CD4-positive, alpha-beta T cell treated with Interleukin-1 beta for 1 hour (primary cell): ENCODE data around the gene ATP13A3.

Experiments
- DNase-seq, 2 donors: peaks; one replicate each; pipeline ENCODE4 v3.0.0-alpha.2; 2020 to 2022

The ATP13A3 gene

DNA sequence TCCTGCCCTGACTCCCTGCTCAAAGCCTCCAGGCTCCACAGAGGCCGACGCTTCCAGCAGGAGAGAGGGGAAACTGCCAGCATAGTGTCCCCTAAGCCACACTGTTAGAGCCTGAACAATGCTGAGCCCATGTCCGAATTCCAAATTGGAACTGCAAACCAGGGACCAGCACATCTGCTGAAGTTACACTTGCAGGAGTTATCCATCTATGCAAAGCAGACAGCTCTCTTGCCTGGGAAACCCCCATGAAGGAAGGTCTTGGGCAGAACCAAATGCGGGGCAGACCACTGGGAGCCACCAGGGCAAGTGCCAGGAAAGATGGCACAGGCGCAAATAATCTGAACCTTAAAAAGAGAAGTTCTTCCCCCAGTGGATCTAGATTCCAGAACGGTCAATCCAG is 117.9 kb downstream of the ATP13A3 start:
- no peak for DNase-seq

DNA sequence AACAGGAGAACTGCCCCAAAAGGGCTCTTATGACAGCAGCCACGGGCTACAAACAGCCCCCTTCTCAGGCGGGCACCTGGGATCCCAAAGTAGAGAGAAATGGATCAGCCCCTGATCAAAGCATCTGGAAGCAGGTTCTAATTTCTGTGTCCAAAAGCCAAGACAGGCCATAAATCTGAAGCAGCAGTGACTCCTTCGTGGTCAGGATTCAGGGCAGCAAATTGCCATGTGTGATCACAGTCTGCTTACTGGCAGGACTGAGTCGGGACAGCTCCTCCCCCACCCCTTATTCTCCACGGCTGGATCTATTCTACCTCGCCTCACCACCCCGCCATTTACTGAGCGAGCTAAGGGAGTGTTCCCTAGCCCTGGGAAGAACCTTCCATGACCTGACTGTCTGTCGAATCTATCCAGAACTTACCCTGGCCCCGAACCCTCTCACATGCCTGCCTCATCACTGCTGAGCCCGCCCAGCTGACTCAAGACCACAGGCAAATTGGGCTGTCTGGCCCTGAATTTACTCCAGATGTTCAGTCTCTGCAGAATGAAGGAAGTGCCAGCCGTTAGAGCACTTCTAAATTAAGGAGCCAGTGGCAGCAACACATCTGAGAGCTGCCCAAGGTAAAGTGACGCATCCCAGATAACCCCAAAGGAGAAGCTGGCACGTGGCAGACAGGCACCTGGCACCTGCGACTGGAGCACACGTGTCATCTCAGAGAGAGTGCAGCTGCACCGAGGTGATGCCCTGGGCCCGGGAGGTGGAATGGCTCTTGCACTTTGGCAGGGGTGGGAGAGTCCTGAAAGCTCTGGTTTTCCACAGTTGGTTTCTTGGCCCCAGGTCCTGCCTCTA is 118.6 kb downstream of the ATP13A3 start:
- no peak for DNase-seq

DNA sequence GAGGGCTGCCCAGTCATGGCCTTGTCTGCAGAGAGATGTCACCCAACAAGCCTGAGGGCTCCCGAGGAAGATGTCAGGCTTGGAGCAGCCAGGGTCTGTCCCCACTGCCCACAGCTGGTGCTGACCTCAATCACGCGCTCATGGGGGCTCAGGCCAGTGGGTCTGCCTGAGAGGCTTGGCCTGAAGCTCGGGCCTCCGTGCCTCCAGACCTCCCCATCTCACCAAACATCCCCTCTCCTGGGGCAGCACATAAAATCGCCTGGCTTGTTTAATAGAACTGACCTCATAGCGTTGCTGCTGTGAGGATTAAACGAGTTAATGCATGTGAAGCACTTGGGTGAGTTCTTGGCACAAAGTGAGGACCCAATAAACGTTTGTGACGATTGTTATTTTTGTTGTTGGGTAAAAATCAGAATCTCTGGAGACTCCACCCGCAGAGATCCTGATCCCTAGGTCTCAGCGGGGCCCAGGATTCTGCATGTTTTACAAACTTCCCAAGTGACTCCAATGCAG is 120.8 kb downstream of the ATP13A3 start:
- no peak for DNase-seq

GRCh38 chr3:194365526-194365925 is 121.3 kb downstream of the ATP13A3 start:
- no peak for DNase-seq

DNA sequence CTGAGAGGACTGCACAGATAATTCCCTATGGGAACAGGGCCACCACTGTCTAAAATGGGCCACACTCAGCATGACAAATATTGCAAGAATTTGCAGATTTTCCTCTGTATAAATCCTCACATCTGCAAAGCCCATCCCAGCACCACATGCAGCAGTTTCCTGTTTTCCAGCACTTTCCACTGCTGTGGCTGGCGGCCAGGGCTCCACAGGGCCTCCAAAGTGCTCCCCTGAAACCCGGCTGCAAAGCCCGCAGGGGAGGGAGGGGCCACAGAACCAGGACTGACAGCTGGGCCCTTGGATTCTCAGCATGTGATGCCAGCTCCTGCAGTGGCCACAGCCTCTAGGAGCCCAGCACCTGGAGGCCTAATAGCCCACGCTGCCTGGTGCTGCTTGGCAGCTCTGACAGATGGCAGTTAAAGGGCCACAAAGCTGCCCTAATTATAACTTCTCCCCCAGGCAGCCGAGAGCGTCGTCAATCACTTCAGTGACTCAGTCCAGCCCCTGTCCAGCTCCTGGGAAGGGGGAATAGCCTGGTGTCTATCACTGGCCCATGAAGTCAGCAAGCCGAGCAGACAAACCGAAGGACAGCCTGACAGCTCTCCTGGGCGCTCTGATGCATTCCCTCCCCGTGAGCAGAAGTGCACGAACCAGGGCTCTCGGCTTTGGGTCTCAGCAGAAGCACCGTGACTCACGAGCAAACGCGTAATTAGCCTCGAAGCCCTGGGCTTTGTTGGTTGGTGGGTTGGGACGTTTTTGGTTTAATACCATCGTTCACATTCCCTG is 122.0 kb downstream of the ATP13A3 start:
- no peak for DNase-seq

DNA sequence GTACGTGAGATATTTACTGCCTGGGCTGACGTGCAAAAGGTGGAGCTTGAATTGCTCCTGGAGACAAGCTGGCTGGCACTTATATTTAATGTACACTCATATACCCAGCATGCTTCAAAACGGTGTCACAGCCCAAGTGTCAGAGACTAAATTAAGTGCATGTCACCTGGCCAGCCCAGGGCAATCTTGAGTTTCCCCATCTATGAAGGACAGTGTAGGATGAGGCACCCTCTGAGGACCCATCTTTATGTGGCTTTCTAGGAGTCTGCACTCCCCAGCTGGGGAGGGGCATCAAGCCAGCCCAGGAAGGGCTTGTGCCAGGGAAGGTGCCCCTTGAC is 122.5 kb downstream of the ATP13A3 start:
- DNase-seq = no peak

GRCh38 chr3:194360568-194360967 is 126.2 kb downstream of the ATP13A3 start:
- DNase-seq = no peak

DNA sequence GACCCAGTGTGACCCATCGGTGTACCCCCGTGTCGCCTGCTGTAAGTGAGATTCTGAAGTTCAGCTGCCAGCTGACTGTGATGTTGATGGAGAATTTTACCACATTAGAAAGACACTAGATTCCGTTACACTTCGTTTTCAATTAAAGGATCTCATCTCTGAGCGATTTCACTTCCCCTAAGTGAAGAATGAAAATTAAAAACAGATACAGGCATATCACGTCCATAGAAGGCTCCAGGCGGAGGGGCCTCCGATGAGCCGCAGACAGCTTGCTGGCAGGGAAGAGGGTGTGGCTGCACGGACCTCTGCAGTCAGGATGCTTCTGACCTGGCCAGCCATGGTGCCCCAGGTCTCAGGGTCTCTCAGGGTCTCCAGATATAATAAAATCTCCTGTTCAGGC is 129.1 kb downstream of the ATP13A3 start:
- no peak for DNase-seq

DNA sequence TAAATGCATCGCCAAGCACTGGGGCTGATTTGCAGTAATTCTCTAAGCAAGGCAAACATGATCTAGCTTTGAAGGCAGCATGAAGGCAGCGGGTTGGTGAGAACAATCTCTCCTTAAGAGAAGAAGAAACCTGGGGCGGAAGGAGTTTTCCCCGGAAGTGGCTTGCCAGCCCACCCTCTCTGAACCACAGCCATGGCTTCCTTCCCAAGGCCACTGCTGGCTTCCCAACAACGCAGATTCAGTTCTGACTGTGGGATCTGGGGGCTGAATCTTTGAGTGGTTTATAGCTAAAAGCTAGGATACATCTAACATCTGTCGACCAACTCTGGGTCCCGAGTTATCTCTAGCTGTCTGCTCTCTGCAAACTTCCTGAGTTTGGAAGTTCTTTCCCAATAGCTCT is 131.4 kb downstream of the ATP13A3 start:
- DNase-seq = no peak

DNA sequence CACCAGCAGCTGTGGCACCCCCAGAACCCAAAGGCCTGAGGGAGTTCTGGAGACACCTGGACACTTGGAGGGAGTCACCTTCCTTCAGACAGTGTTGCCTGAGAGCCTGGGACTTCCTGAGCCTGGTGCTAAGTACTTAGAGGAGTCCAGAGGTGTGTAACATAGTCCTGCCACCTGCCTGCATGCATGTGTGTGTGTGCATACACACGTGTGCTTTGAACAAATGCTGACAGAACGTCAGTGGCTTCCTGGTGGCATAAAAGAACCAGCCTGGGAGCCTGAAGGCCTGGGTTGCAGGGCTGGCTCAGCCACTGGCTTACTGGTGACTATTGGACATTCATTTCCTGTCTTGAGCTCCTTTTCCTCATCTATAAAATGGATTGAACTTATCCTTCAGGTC is 132.5 kb downstream of the ATP13A3 start:
- DNase-seq = no peak
